Stimulated activated CD8-positive, alpha-beta memory T cell treated with anti-CD3 and anti-CD28 coated beads, Interleukin-2, amount 100 ng/mL, for 48 hours (primary cell): Measurements from ENCODE around the gene TSNAX.
"Not testable (repeated sequence)": the region's sequence is repeated elsewhere in the genome, so short reads cannot be mapped to it uniquely, and the experiment has no call there.

Source experiments
- DNase-seq, 2 donors: peaks; one replicate each; pipeline ENCODE4 v3.0.0-alpha.2; 2020; ENCODE audit warnings: low read depth in 2 of 2

TSNAX gene

DNA sequence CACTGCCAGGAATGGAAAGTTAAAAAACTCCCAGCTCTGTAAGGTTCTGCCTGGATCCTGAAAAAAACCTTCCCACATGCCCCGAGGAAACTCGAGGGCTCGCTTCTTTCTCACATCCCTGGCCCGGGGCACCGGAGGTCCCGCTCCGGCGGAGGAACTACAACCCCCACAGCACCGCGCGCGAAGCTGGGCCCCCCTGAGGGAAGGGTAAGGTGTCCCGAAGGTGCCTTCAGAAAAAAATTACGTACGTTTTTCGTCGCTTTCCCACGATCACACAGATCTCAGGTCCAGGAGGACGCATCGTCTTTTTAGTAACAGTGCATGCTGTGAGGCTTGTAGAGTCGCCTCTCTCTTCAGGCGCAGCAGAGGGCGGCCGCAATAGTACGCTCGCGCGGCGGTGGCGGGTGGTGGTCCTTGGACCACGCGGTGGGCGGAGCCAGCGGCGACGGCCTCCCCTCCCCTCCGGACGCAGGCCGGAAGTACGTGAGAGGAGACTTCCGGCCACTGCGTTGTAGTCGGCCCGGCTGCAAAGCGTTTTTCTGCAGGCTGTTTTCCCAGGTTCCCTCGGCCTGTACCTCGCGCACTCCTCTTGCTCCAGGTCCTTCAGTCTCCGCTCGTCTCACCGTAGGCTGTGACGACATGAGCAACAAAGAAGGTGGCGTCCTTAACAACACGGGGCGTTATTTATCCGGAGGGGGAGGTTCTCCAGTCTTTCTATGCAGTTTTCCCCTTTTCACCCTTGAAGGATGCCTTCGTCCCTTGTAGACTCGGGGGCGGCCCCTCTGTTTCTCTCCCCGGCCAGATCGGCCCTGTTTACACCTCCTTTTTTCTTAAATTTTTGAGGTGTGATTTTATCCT lies at the start of gene TSNAX:
TSNAX (plus strand) TSS at position 498 of the 858 bp plus-strand sequence; CDS start at position 640, 142 bp downstream.
- peak; percentile 86 to 87 for DNase-seq

DNA sequence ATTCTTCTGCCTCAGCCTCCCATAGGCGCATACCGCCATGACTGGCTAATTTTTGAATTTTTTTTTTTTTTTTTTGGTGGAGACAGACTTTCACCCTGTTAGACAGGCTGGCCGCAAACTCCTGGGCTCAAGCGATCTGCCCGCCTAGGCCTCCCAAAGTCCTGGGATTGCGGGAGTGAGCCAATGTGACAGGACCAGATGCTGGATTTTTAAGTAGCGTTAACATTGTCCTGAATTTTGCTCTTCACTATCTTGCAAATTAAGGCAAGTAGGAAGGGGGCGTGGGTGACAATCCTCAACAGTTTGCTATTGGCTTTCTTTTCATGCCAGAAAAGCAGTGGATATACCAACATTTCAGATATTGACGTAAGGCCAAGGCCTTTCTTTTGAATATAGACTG lies 49.7 kb upstream of the TSNAX start:
- no peak for DNase-seq

DNA sequence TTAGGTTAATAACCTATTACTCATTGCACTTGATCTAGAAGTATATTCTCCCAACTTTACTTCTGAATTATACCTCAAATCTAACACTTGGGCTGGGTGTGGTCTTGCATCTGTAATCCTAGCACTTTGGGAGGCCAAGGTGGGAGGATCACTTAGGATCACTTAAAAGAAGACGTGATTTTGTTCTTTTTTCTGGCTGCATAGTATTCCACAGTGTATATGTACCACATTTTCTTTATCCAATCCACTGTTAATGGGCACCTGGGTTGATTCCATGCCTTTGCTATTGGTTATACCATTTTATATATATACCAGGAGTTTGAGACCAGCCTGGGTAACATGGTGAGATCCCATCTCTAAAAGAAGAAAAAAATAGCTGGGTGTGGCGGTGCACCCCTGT lies 48.5 kb upstream of the TSNAX start:
- no peak for DNase-seq

DNA sequence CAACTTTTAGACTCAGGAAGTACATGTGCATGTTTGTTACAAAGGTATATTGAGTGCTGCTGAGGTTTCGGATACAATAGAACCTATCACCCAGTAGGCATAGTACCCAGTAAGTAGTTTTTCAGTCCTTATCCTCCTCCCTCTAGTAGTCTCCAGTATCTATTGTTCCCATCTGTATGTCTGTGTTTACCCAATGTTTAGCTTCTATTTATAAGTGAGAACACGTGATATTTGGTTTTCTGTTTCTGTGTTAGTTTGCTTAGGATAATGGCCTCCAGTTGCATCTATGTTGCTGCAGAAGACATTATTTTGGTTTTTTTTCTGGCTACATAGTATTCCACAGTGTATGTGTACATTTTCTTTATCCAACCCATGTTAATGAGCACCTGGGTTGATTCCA lies 47.2 kb upstream of the TSNAX start:
- DNase-seq = no peak

DNA sequence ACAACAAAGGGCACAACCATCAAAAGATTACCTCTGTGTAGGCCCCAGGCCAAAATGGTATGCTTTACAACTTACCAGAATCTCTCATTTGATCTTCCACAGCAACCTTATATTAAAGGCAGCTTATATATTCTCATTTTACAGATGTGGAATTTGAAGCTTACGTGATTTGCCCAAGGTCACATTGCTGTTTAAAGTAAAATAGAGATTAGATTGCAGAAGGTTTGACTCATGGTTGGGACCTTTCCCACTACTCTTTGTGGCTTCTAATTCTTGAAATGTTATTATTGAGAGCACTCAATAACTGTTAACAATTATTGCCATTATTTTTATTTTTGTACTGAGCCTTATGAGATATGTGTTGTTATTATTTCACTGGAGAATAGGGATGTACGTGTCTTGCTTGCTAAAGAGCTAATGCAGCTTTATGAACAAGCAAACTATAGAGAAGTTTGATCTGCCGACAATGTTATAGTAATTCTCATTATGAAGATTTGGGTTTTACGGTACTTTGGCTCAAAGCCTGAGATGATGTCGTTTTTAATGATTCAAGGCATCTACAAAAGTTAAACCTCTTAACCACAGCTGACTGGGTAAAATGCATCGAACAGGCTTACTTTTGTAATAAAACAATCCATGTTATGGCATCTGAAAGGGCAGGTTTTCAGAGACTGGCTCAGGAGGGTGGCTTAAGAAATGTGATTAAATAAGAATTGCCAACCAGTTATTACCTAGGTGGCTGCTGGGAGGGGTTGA lies 43.3 kb upstream of the TSNAX start:
- DNase-seq = no peak

DNA sequence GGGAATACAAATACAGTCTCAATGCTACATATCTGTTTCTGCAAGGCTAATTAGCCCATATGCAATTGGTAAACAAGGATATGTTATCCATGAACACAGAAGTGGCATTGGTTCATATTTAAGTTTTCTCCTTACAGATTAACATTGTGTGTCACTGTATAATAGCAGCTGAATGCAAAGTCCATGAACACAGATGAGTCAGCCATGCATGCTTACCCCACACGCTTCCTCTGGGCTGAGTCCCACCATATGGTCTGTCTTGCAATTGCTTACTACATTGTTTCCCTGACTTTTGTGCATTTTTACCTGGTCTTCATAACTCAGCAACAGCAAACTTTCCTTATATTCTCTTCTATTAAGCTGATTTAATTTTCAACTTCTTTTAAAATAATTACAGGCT lies 41.5 kb upstream of the TSNAX start:
- no peak for DNase-seq

DNA sequence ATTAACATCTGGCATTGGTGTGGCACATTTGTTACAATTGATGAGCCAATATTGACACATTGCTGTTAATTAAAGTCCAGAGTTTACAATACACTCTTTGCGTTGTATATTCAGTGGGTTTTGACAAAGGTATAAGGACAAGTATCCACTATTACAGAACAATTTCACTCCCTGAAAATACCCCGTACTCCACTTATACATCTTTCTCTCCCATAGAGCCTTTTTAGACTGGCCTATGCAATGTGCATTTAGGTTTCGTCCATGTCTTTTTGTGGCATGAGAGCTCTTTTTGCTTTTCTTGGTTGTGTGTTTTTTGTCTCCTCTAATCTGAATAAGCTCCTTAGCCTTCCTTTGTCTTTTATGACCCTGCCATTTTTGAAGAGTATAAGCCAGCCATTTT lies 40.6 kb upstream of the TSNAX start:
- DNase-seq = no peak

GRCh38 chr1:231493421-231494185 lies 34.9 kb upstream of the TSNAX start:
- no peak for DNase-seq

- no peak for DNase-seq
Observed at GRCh38 chr1:231494439-231495110, 33.9 kb upstream of the TSNAX start.

DNA sequence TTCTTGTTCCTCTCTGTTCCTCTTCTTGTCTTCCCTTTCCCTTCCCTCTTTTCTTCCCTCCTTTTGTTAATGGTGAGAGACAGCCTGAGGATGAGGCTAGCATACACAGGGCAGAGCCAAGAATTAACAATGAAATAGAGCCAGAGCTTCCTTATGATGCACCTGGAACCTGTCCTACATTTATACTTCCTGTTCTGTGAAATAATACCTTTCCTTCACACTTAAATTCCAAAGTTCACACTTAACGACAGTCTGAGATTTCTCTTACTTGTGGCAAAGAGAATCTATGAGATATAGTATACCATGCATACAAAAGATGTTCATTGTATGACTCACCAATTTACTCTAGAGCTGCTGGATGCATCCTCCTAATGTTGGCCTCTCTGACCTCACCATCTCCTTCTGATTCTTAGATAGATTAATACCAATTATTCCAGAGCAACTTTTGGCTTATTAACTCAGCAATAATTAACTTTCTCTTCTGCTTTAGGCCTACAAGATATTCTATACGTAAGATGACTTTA lies 30.8 kb upstream of the TSNAX start:
- no peak for DNase-seq

GRCh38 chr1:231499148-231499763 lies 29.2 kb upstream of the TSNAX start:
- DNase-seq = no peak

DNA sequence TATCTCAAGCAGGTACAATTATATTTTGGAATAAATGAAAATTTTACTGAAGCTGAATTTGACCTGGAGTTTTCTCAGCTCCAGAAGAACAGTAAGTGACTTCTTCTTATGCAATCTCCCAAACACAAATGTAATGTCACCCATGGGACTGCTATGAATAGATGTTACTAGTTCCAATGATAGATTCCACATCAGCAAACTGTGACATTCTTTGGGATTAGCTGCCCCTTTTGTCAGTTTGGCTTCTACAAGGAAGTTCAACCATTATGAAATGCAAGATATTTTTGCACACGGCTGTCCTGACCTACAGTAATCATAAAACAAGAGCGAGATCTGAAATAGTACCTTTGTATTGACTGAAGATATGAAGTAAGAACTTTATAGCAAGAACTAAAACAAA lies 27.8 kb upstream of the TSNAX start:
- no peak for DNase-seq

DNA sequence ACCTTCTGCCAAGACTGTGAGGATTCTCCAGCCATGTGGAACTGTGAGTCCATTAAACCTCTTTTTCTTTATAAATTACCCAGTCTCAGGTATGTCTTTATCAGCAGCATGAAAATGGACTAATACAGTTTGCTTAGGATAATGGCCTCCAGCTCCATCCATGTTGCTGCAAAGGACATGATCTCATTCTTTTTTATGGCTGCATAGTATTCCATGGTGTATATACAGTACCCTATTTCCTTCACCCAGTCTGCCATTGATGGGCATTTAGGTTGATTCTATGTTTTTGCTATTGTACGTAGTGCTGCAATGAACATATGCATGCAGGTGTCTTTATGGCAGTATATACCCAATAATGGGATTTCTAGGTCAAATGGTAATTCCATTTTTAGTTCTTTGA lies 25.3 kb upstream of the TSNAX start:
- not testable (repeated sequence) for DNase-seq

DNA sequence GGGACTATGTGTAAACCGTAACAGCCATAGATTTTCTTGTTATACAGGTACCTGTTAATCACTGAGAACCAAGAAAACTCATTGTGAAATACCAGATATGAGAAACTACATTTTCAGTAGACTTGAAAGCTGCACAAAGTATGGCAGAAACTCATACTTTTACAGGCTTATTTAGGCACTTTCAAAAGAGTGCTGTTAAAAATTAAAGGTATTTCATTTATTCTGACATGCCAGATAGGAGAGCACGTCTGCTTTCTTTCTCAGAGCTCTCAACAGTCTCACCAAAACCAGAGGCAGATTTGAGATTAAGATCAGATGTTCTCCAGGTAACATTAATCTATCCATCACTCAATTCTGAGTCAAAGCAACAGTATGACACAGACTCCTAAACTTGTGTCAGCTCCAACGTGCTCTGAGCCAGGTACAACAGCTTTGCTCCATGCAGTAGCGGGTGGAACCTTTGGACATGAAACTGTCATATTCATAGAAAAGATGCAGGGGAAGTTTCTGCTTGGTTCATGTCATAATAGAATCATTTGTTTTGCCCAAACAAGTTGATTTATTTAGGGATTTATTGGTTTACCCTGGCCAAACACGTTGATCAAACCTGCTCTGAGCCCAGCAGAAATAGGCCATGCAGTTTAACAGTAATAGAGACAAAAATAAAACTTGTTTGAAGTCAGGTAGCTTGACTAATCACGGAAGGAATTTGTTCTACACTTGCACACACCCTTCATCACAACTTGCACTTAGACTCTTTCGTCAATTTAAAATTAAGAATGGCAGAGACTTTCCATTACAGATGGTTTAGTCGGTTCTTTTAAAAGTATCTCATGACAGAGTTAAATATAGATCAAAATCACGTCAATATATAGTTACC lies 20.8 kb upstream of the TSNAX start:
- no peak for DNase-seq

GRCh38 chr1:231508497-231508896 lies 20.0 kb upstream of the TSNAX start:
- DNase-seq = no peak

- no peak for DNase-seq
Observed at GRCh38 chr1:231508941-231509340, 19.5 kb upstream of the TSNAX start.

- no peak for DNase-seq
Observed at GRCh38 chr1:231512147-231512698, 16.2 kb upstream of the TSNAX start.

DNA sequence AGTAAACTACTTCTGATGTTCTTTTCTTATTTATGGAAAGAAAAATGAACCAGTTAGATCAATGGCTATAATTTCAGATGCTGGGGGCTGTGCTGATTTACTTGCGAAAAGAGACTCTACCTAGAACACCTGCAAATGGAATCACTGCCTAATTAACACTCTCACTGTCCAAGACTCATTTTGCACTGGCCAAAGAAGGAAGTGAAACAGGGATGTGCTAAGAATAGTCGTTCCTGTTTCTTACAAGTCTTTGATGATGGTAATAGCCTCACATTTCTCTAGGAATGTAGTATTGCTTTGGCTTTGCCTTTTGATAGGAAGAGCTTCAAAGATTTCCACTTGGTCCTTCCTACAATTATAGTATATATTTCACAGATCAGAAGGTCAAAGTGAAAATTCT lies 12.7 kb upstream of the TSNAX start:
- no peak for DNase-seq

GRCh38 chr1:231517076-231517475 lies 11.4 kb upstream of the TSNAX start:
- no peak for DNase-seq
